Lower leg skin (tissue), 3 donors: Measurements from ENCODE around the gene CADM1.

Experiments used
- POLR2A ChIP-seq, 2 donors: fragments of 450-650 bp; IDR thresholded peaks; one replicate each; pipeline ENCODE4 v1.6.1; 2016 to 2017; ENCODE audit warnings: antibody characterized with exemption in 2 of 2, mild to moderate bottlenecking in 1 of 2, moderate library complexity in 1 of 2
- TF ChIP-seq, protein P1 (sequence below), 3 donors: fragments of 450-650 bp; IDR thresholded peaks; one replicate each; pipeline ENCODE4 v1.5.1; 2016; ENCODE audit warnings: antibody characterized with exemption in 3 of 3, mild to moderate bottlenecking in 3 of 3, moderate library complexity in 2 of 3

DNA sequence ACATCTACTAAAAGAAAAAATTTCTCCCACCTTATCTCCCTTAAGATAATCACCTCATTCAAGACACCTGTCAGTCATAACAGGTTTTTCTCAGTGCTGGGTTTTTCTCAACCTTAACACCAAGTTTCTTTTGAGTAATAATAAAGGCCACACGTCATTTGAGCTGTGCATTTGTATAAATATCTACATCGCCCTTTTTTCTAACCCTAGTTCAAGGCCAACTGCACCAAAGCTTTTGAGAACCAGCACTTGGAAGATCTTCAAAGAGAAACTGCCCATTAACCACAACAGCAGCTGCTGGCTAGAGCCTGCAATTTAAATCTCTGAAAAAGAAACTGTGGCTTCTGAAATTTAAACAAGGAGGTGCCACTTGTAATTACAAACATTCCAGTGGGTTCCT, 6.9 kb downstream of the CADM1 start:
- TF ChIP-seq, protein P1, sequence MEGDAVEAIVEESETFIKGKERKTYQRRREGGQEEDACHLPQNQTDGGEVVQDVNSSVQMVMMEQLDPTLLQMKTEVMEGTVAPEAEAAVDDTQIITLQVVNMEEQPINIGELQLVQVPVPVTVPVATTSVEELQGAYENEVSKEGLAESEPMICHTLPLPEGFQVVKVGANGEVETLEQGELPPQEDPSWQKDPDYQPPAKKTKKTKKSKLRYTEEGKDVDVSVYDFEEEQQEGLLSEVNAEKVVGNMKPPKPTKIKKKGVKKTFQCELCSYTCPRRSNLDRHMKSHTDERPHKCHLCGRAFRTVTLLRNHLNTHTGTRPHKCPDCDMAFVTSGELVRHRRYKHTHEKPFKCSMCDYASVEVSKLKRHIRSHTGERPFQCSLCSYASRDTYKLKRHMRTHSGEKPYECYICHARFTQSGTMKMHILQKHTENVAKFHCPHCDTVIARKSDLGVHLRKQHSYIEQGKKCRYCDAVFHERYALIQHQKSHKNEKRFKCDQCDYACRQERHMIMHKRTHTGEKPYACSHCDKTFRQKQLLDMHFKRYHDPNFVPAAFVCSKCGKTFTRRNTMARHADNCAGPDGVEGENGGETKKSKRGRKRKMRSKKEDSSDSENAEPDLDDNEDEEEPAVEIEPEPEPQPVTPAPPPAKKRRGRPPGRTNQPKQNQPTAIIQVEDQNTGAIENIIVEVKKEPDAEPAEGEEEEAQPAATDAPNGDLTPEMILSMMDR (IDR thresholded peaks at IDR 0.05) = no peak
- TF ChIP-seq POLR2A (IDR thresholded peaks at IDR 0.05) = no peak
